ENCODE data around the gene CTAGE15.
"Not testable (repeated sequence)": the region's sequence is repeated elsewhere in the genome, so short reads cannot be mapped to it uniquely, and the experiment has no call there.

CTAGE15 gene, protein sequence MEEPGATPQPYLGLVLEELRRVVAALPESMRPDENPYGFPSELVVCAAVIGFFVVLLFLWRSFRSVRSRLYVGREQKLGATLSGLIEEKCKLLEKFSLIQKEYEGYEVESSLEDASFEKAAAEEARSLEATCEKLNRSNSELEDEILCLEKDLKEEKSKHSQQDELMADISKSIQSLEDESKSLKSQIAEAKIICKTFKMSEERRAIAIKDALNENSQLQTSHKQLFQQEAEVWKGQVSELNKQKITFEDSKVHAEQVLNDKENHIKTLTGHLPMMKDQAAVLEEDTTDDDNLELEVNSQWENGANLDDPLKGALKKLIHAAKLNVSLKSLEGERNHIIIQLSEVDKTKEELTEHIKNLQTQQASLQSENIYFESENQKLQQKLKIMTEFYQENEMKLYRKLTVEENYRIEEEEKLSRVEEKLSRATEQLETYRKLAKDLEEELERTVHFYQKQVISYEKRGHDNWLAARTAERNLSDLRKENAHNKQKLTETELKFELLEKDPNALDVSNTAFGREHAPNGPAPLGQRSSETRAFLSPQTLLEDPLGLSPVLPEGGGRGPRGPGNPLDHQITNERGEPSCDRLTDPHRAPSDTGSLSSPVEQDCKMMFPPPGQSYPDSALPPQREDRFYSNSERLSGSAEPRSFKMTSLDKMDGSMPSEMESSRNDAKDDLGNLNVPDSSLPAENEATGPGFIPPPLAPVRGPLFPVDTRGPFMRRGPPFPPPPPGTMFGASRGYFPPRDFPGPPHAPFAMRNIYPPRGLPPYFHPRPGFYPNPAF

DNA sequence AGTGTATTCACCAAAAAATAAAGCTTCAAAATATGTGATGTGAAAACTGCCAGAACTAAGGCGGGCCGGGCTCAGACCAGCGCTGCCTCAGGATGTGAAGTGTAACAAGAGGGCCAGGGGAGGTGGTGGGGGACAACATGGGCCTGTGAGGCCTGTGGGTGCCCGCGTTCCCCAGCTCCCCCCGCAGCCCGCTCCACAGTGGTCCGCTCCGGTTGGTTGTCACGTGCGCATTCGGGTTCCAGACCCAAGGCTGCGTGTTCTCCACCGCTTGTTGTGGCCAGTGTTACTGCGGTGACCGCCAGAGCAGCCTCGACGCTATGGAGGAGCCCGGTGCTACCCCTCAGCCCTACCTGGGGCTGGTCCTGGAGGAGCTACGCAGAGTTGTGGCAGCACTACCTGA is at the start of gene CTAGE15:
Gene CTAGE15 (plus strand): TSS at position 301 of the 400 bp plus-strand sequence. CDS start 17 bp downstream, at position 318.
- DNase-seq (ENCODE audit: low read depth in 2 of 2) = not testable (repeated sequence)

DNA sequence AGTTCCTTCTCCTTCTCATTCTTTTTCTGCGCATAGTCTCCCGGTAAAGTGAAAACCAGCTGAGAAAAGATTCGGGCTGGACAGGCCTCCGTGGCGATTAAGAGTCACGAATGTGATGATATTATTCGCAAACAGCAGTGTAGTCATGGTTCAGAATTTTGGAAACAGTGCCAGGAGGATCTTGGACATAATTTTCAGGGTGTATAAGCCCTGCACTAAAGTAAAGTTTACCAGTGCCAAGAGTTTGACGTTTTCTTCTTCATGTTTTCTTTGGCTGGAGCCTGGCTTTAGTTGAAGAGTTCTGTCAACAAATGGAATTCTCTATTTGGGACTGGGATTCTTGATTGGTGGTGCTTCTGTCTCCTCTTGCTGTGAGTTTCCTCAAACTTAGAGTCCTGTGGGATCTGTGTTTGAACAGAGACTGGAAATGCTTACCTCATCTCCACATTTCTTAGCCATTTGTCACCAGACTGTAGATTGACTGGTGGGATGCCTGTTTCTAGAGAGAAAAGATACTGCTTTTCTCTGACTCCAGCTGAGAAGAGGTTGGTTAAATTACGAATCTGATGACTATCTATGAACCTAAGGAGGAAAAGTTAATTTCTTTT is 49.2 kb upstream of the CTAGE15 start:
- DNase-seq (ENCODE audit: low read depth in 2 of 2) = not testable (repeated sequence)

DNA sequence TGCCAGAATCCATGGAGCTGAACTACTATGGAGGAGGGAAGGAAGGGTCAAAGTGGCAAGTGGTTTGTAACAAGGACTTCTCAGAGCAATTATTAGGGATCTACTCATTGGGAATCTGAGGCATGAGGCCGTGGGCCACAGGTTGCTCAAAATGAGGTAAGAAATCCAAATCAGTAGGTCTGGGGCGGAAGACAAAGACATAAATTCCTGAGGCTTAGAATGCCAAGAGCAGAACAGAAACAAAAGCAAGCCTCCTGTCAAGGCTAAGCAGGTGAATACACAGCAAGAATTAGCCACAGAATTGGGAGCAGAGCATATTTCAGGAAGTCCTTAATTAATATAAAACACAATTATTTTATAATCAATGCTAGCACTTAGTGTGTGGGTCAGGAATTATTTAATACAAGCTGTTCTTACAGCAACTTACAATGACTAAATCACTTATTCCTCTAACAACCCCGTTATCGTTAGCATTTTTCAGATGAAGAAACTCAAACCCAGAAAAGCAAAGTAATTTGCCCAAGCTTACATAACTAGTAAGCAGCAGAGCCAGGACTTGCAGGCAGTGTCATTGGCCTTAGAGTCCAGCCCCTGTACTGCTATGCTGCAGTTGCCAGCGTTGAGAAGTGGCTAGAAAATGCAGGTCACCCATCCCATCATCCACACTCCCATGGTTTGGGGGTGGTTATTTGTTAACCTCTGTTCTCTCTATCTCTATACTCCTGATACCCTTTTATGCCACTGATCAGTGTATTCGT is 40.3 kb upstream of the CTAGE15 start:
- not testable (repeated sequence) for DNase-seq (ENCODE audit: low read depth in 2 of 2)

DNA sequence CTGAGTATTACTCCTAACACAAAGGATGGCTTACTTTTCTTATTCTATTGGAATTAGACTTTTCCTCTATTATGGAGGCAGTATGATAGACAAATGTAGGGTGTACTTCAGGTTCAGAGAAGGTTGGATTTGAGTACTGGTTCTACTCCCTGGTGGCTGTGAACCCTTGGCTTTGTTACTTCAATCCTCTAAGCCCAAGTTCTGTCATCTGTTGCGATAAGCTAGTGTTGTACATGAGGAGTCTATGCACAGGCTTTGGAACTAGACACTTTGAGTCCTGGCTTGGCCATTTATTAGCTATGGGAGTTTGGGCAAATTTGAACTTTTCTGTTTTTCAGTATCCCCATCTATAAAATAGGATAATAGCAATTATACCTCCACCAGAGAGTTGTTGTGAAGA is 39.7 kb upstream of the CTAGE15 start:
- DNase-seq (ENCODE audit: low read depth in 2 of 2) = not testable (repeated sequence)

DNA sequence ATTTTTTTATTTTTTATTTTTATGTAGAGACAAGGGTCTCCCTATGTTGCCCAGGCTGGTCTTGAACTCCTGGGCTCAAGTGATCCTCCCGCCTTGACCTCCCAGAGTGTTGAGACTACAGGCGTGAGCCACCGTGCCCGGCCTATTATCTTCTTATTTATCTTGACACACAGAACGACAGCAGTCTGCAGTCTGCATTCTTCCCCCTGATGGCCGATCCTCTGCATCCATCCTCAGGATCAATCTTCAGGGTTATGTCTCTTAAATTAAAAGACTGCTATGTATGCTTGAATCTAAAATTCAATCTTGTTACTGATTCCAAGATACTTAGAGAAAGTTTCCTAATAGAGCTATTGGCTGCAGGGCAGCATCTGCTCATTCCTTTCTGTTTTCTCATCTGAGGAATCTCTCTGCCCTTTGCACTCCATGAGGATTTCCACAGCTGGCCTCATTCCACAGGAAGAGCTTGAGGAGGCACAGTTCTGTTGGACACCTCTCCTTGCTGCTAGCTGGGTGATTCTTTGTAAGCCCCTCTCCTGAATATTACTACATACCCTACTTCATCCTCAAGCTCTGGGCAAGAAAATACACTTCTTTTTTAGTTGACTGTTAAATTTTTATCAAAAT is 38.3 kb upstream of the CTAGE15 start:
- DNase-seq (ENCODE audit: low read depth in 2 of 2) = not testable (repeated sequence)

DNA sequence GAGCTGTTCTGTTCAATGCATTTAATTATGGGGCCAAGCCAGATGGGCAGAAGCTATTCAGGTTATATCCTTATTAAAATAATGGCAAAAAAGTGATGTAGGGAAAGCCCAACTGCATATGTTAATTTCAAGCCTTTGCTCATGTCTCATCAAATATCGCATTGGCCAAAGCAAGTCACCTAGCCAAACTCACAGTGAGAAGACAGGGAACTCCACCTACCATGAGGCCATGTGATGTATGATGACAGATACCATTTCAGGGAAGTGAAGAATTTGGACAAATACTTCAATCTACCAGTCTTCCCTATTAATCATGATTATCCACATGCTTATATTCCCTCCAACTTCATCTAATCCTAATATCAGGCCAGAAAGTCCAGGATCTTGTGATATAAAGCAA is 35.2 kb upstream of the CTAGE15 start:
- DNase-seq (ENCODE audit: low read depth in 2 of 2) = not testable (repeated sequence)

DNA sequence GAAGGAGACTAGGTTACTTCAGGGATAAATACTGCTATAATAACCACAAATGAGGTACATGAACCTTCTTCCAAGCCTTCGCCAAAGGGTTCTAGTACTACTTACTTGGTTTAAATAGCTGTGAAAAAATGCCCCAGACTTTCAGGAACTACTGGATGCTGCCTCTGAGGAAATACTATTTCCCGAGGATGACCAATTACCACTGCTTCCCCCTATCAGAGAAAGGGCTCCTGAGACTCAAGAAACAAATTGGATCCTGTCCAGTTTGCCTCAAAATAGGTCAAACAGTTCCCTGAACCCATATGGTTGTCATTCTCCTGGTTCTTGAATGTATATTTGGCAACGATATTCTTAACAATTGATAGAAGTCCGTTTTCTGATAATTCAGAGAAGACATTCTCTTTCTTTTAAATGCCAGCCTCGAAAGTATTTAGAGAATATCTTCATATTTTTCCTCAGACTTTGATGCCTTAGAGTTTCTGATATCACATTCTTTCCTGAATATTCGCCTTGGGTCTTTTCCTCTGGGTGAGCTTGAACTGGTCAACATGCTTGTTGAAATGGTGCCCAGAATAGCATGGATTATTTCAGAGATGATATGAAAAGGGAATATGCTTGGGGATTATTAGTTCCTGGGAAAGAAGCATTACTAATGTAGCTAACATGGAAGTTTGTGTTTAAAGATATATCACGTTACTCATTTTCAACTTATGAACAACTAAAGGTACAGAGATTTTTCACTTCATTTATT is 28.1 kb upstream of the CTAGE15 start:
- DNase-seq (ENCODE audit: low read depth in 2 of 2) = not testable (repeated sequence)

DNA sequence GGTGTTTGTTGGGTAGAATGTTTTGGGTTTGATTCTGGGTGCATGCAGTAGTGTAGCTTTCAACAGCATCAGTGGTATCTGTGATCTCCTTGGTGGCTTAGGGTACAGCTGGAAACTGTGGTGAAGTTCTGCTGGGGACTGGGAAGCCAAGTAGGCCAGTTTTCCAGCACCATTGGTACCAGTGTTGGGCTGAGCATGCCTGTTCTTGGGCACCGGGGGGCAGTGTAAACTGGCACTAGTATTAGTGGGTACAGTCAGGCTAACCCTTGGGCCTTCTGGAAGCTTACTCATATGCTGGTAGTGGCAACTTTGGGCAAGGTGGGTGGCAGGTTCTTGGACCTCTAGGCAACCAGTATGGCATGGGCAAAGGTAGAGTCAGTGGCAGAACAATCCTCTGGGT is 15.6 kb upstream of the CTAGE15 start:
- not testable (repeated sequence) for DNase-seq (ENCODE audit: low read depth in 2 of 2)

DNA sequence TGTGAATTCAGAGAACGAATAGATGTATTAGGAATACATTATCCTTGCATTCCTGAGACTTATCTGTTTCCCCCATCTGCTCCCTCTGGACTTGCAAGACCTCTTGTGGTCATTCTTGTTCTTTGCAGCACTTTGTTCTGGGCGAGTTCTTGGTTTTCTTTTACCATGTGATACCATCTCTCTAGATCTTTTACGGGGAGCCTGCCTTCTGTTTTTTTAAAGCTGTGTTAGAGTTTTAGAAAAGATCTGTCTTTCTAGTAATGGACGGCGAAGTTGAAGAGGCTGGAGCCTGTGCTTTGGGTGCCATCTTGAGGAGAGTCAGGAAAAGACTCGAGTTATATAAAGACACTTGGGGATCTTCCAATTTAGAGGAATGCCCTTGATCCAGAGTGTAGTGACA is 8.3 kb upstream of the CTAGE15 start:
- DNase-seq (ENCODE audit: low read depth in 2 of 2) = not testable (repeated sequence)

DNA sequence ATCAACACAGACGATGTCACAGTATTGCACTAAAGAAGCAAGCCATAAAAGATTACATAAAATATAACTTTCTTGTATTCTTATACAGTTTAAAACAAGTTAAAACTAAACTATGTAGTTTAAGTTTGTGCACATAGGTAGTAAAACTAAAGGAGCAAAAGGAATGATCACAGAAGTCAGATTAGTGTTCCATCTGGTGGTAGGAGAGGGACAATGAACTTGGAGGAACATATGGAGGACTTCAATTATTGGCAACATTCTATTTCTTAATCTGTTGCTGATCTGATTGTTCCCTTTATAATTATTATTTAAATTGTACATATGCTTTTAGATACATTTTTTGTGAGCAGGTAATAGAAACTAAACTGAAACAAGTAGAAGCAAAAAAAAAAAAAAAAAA is 5.6 kb upstream of the CTAGE15 start:
- DNase-seq (ENCODE audit: low read depth in 2 of 2) = not testable (repeated sequence)

DNA sequence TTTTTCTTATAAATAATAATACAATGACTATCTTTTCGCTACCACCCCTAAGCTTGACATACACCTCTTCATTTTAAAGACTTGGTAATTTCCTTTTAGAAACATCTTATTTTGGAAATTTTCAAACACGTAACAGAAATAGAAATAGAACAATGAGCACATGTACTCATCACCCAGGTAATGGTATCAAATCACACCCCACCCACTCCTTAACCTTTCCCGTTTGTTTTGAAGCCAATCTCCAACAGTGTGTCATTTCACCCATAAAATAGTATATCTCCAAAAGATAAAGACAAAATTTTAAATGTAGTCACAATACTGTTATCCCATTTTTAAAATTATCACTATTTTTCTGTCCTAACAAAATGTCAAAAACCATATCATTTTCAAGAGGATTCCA is 16.6 kb downstream of the CTAGE15 start:
- DNase-seq (ENCODE audit: low read depth in 2 of 2) = not testable (repeated sequence)

DNA sequence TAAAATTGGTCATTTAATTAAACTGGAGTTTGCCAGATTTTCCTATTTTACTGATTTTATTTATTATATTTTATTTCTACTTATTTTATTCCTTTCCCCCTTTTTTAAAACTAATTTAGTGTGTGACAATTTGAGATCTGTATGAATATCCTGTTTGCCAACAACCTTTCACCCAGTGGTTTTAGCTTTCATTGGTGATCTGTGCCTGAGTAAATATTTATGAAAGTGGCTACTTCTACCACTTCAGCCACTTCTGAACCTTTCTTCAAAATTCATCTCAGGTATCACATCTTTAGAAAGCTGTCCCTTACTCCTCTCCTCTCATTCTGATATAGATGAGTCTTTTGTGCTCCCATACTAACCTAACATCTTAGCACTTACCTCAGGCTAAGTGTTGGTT is 18.3 kb downstream of the CTAGE15 start:
- DNase-seq (ENCODE audit: low read depth in 2 of 2) = not testable (repeated sequence)

DNA sequence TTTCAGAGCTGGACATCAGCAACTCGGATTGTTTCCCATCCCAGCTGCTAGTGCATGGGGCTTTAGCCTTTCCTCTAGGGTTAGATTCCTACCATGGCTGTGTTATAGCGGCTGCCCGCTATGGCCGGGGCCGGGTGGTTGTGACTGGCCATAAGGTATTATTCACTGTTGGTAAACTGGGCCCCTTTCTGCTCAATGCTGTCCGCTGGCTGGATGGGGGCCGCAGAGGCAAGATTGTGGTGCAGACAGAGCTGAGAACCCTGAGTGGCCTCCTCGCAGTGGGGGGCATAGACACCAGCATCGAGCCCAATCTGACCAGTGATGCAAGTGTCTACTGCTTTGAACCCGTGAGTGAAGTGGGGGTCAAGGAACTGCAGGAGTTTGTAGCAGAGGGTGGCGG is 26.5 kb downstream of the CTAGE15 start:
- not testable (repeated sequence) for DNase-seq (ENCODE audit: low read depth in 2 of 2)

DNA sequence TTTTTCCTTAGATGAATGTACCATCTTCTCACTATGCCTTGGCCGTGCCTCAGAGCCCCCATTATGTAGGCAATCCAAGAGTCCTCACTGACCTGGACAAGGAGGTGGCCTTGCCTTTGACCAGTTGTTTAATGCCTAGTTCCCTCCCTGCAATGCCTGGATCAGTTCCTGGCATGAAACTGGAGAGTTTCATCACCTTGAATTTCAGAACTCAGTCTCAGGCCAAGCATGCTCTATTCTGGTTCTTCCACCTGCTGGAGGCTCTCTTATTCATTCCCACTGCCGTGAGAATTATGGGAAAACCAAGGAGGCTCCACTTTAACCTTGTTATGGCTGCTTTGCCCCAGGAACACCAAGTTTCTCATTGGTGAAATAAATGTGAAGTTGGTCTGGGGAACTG is 31.9 kb downstream of the CTAGE15 start:
- DNase-seq (ENCODE audit: low read depth in 2 of 2) = not testable (repeated sequence)

DNA sequence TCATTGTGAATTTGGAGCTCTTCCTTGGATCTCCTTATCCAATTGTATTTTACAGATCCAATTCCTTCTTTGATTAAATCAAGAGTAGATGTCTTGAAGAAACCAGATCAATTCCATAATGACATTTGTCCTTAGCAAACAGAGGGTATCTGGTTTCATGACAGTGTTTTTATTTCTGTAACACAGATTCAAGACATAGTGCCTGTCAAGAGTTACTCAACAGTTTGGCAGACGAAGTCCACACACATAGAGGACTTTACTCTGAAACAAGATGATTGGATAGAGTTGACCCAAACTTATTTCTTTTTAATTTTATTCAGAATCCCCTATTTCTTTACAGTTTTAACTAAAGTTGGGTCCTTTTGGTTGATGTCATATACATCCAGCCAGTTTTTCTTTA is 34.5 kb downstream of the CTAGE15 start:
- DNase-seq (ENCODE audit: low read depth in 2 of 2) = not testable (repeated sequence)

DNA sequence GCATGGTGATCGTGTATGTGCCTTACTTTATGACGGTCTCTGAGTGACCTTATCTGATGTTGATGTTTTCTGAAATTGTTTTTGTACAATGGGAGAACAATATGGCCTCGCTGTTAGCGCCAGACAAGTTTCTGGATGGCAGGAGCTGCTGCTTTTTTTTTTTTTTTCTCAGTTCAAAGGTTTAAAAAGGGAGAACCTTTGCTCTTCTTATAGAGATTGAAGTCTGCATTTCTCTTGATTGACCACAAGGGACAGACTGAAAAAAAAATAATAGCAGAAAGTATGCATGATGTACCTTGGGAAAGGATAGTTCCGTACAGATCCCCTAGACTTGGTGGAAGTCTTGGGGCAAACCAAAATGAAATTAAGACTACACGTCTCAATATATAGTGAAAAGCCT is 43.9 kb downstream of the CTAGE15 start:
- not testable (repeated sequence) for DNase-seq (ENCODE audit: low read depth in 2 of 2)

DNA sequence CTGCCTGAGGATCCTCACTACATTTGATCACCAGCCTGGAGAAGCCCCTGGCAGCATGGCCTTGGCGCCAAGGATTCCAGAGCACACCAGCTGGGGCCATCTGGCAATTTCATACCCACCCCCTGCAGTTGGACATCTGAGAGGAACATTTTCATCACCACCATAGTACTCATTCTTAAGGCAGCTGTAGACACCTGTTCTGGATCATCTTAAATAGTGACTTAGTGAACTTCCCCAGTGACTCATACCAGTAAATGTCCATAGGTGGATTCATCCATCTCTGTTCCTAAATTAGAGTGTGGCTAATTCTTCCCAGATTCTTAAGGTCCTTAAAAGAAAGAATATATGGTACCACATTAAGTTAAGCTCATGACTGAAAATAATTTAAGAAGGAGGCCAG is 45.6 kb downstream of the CTAGE15 start:
- not testable (repeated sequence) for DNase-seq (ENCODE audit: low read depth in 2 of 2)

DNA sequence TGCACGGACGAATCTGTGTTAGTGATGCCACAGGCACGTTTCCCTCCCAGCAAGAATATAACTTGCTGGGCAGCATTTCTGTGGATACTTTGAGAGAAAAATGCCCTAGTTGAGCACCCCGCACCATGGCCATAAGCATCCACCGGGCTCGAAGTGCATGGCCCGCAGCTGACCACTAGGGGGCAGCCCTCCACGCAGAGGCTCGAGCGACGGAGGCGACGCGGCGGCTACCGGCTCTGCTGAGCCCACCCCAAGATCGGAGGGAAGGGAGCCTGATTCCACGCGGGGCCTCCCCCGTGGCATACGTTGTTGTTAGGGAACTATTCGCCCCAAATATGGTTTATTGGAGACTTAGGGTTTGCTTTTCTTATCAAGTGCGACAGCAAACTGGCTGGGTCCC is 48.5 kb downstream of the CTAGE15 start:
- DNase-seq (ENCODE audit: low read depth in 2 of 2) = peak in 1 of 2 donors; percentile 48

DNA sequence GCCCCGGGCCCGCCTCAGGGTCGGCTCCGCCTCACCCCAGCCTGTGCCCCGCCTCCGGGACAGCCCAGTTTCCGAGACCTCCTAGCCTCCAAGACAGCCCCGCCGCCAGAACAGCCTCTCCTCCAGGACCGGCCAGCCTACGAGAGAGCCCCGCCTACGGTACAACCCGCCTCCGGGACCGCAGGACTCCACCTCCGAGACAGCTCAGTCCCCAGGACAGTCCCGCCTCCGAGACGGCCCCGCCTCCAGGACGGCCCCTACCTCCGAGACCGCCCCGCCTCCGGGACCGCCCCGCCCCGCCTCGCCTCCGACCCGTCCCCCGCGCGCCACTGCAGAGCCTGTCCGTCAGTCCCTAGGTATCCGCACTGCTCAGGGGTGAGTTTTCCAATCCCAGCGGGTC is 49.0 kb downstream of the CTAGE15 start, which contains the start of gene TCAF2:
Gene TCAF2 (plus strand): TSS at position 329 of the 400 bp plus-strand sequence.
- DNase-seq (ENCODE audit: low read depth in 2 of 2) = peak; percentile 50 to 59

DNA sequence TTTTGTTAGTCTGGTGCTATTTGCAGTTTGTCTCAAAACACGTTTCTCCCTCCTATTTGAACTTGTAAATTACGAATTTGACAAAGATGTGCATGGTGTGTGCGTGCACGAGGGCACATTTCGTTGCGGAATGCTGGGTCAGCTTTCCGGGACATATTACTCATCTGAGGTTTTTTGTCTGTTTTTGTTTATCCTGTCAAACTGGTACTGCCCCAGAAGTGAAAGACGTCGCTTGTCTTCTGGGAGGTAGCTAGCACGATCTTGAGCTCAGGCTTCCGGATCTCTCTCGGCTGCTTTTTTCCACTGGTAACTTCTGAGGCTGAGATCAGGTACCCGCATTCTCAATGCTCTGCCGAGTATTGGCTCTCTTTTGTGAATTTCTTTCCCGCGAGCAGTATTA is 49.6 kb downstream of the CTAGE15 start:
- not testable (repeated sequence) for DNase-seq (ENCODE audit: low read depth in 2 of 2)

Measured in stimulated activated CD4-positive, alpha-beta T cell treated with anti-CD3 and anti-CD28 coated beads, Interleukin-1b, Interleukin-23, amount 100 ng/mL, for 1 hour (primary cell).